HepG2 (cell line): ENCODE measurements around the gene TNS1. TPM values are rescaled to one million over a fixed set of nuclear protein-coding genes. Genes with fewer than 3 reads are reported as not detected.
A peak's percentile ranks its signal among the peaks of the same experiment; 100 is the strongest.

Experiments used
- ADNP ChIP-seq: sonication (generic); formaldehyde crosslinking; IDR thresholded peaks from 2 replicates; pipeline ENCODE4 v1.4.0; 2020; ENCODE audit warnings: missing genetic modification reagents
- ASH2L ChIP-seq: fragments of 300-600, 200-600 bp; sonication (generic); IDR thresholded peaks from 2 replicates; pipeline ENCODE4 v1.7.0; 2017; ENCODE audit warnings: low read depth, mild to moderate bottlenecking, moderate library complexity, mixed read lengths, low read length; ENCODE audit not compliant: insufficient read length
- ATF1 ChIP-seq: IDR thresholded peaks from 2 replicates; pipeline ENCODE4 v1.6.1; 2016; ENCODE audit warnings: mild to moderate bottlenecking, control low read depth
- CEBPZ ChIP-seq: IDR thresholded peaks from 2 replicates; pipeline ENCODE4 v1.6.1; 2012; ENCODE audit warnings: low read length, improper control_type of control experiment
- DBP ChIP-seq: sonication (generic); formaldehyde crosslinking; IDR thresholded peaks from 2 replicates; pipeline ENCODE4 v1.4.0; 2020; ENCODE audit warnings: missing genetic modification reagents; ENCODE audit errors: not compliant biosample characterization
- FLYWCH1 ChIP-seq: sonication (generic); formaldehyde crosslinking; IDR thresholded peaks from 2 replicates; pipeline ENCODE4 v1.8.1; 2023; ENCODE audit warnings: mild to moderate bottlenecking, missing genetic modification reagents
- FOXC1 ChIP-seq: sonication (generic); formaldehyde crosslinking; IDR thresholded peaks from 2 replicates; pipeline ENCODE4 v1.8.0; 2022; ENCODE audit warnings: mild to moderate bottlenecking, missing genetic modification reagents, borderline replicate concordance
- FOXO1 ChIP-seq: sonication (generic); formaldehyde crosslinking; IDR thresholded peaks from 2 replicates; pipeline ENCODE4 v1.4.0; 2020; ENCODE audit warnings: missing genetic modification reagents
- HHEX ChIP-seq: IDR thresholded peaks from 2 replicates; pipeline ENCODE4 v1.6.1; 2016; ENCODE audit warnings: control low read depth
- ISL2 ChIP-seq: sonication (generic); formaldehyde crosslinking; IDR thresholded peaks from 2 replicates; pipeline ENCODE4 v1.5.0; 2020; ENCODE audit warnings: missing genetic modification reagents
- LCORL ChIP-seq, 2 experiments: fragments of 450-650 bp in 1 of 2; sonication (generic) in 1 of 2; formaldehyde crosslinking in 1 of 2; IDR thresholded peaks; 2 replicates each; pipeline versions ENCODE4 v1.5.0 to v1.6.1; 2017 to 2020; ENCODE audit warnings: antibody characterized with exemption in 1 of 2, missing genetic modification reagents in 1 of 2
- MED1 ChIP-seq: sonication (generic); formaldehyde crosslinking; IDR thresholded peaks from 2 replicates; pipeline ENCODE4 v1.4.0; 2020; ENCODE audit warnings: missing genetic modification reagents
- MEF2D ChIP-seq: sonication (generic); formaldehyde crosslinking; IDR thresholded peaks from 2 replicates; pipeline ENCODE4 v1.5.1; 2020; ENCODE audit warnings: mild to moderate bottlenecking, missing genetic modification reagents
- SATB2 ChIP-seq: sonication (generic); formaldehyde crosslinking; IDR thresholded peaks from 2 replicates; pipeline ENCODE4 v1.5.0; 2020; ENCODE audit warnings: missing genetic modification reagents
- SNAI1 ChIP-seq: sonication (generic); formaldehyde crosslinking; IDR thresholded peaks from 2 replicates; pipeline ENCODE4 v1.5.0; 2020; ENCODE audit warnings: mild to moderate bottlenecking, missing genetic modification reagents, borderline replicate concordance
- TOE1 ChIP-seq: sonication (generic); formaldehyde crosslinking; IDR thresholded peaks from 2 replicates; pipeline ENCODE4 v1.4.0; 2020; ENCODE audit warnings: mild to moderate bottlenecking, missing genetic modification reagents
- ZBTB42 ChIP-seq: sonication (generic); formaldehyde crosslinking; IDR thresholded peaks from 2 replicates; pipeline ENCODE4 v1.5.0; 2020; ENCODE audit warnings: mild to moderate bottlenecking, missing genetic modification reagents
- ZKSCAN1 ChIP-seq: fragments of 150-350 bp; IDR thresholded peaks from 2 replicates; pipeline ENCODE4 v1.6.1; 2014; ENCODE audit warnings: low read length
- ZKSCAN5 ChIP-seq: sonication (generic); formaldehyde crosslinking; IDR thresholded peaks from 2 replicates; pipeline ENCODE4 v1.5.1; 2020; ENCODE audit warnings: mild to moderate bottlenecking, missing genetic modification reagents
- ZMYM3 ChIP-seq: sonication (generic); formaldehyde crosslinking; IDR thresholded peaks from 2 replicates; pipeline ENCODE4 v1.5.1; 2020; ENCODE audit warnings: mild to moderate bottlenecking, missing genetic modification reagents
- ZNF101 ChIP-seq: sonication (generic); formaldehyde crosslinking; IDR thresholded peaks from 2 replicates; pipeline ENCODE4 v1.4.0; 2020; ENCODE audit warnings: mild to moderate bottlenecking, low read depth, missing genetic modification reagents, borderline replicate concordance
- ZNF274 ChIP-seq: sonication (generic); formaldehyde crosslinking; IDR thresholded peaks from 2 replicates; pipeline ENCODE4 v1.5.1; 2020; ENCODE audit warnings: mild to moderate bottlenecking, missing genetic modification reagents
- ZNF333 ChIP-seq: sonication (generic); formaldehyde crosslinking; IDR thresholded peaks from 2 replicates; pipeline ENCODE4 v1.4.0; 2020; ENCODE audit warnings: mild to moderate bottlenecking, missing genetic modification reagents, borderline replicate concordance
- ZNF335 ChIP-seq: sonication (generic); formaldehyde crosslinking; IDR thresholded peaks from 2 replicates; pipeline ENCODE4 v1.4.0; 2020; ENCODE audit warnings: missing genetic modification reagents
- ZNF674 ChIP-seq: sonication (generic); formaldehyde crosslinking; IDR thresholded peaks from 2 replicates; pipeline ENCODE4 v1.5.0; 2020; ENCODE audit warnings: low read depth, mild to moderate bottlenecking, missing genetic modification reagents
- polyA plus RNA-seq, 8 experiments: library from polyadenylated mRNA; depleted of rRNA in 3 of 8; stranded (reverse) in 7 of 8; unstranded in 1 of 8; fragments of >200 nt; fragmentation: Illumina TruSeq in 4 of 8; extraction: Trizol in 4 of 8; gene quantifications; 2 replicates each; pipeline versions ENCODE4 v1.2.1 to v1.2.3, GENCODE V29; 2011 to 2016; ENCODE audit warnings: low read depth in 4 of 8, missing spikeins in 1 of 8, mixed read lengths in 1 of 8; ENCODE audit not compliant: insufficient read depth in 1 of 8
- total RNA-seq, 5 experiments: library from RNA; depleted of rRNA; stranded (reverse); fragments of >200 nt; fragmentation: Illumina TruSeq; extraction: Trizol; gene quantifications; 2 replicates each; pipeline ENCODE4 v1.2.3, GENCODE V29; 2016; ENCODE audit warnings: low read depth in 1 of 5
- TF ChIP-seq, protein P1 (sequence below): sonication (generic); formaldehyde crosslinking; IDR thresholded peaks from 2 replicates; pipeline ENCODE4 v1.4.0; 2020; ENCODE audit warnings: low read depth, mild to moderate bottlenecking, missing genetic modification reagents

TNS1 gene
- total and polyA plus RNA-seq, 2 of the 13 experiments (the other 11 are each of a cell fraction or from before 2014, with no cell fraction given), result 1.9 to 118 TPM

- TF ChIP-seq FLYWCH1 (0 out of 2 replicates have a peak, but pooled peaks have one; percentile 41), ZKSCAN1 (0 out of 2 replicates have a peak, but pooled peaks have one; percentile 7), ISL2 (no peak; the same call in 1 of the 2 replicates), ZBTB42 (CRISPR knock-in tag) (no peak), ZNF101 (0 out of 2 replicates have a peak, but pooled peaks have one; percentile 32), ZNF335 (CRISPR knock-in tag) (0 out of 2 replicates have a peak, but pooled peaks have one; percentile 27), ZKSCAN5 (CRISPR knock-in tag) (peak; percentile 84), ATF1 (CRISPR knock-in tag) (peak; percentile 42; the same call in 1 of the 2 replicates), LCORL (IDR thresholded peaks at IDR 0.05) (no peak), LCORL (CRISPR knock-in tag; IDR thresholded peaks at IDR 0.05) (no peak), MED1 (CRISPR knock-in tag) (peak; percentile 92; the same call in 1 of the 2 replicates), MEF2D (peak; percentile 8), ZNF674 (CRISPR knock-in tag) (0 out of 2 replicates have a peak, but pooled peaks have one; percentile 45), TOE1 (CRISPR knock-in tag) (no peak), CEBPZ (no peak), ZMYM3 (CRISPR knock-in tag) (peak; percentile 99), FOXC1 (CRISPR knock-in tag) (peak; percentile 46; the same call in 1 of the 2 replicates), SNAI1 (no peak), ZNF333 (CRISPR knock-in tag) (0 out of 2 replicates have a peak, but pooled peaks have one; percentile 74), HHEX (CRISPR knock-in tag) (0 out of 2 replicates have a peak, but pooled peaks have one; percentile 0), SATB2 (no peak), ZNF274 (no peak), FOXO1 (peak; percentile 17; the same call in 1 of the 2 replicates), ADNP (CRISPR knock-in tag) (peak; percentile 76), DBP (CRISPR knock-in tag) (no peak), ASH2L (peak; percentile 11)
- TF ChIP-seq, protein P1, sequence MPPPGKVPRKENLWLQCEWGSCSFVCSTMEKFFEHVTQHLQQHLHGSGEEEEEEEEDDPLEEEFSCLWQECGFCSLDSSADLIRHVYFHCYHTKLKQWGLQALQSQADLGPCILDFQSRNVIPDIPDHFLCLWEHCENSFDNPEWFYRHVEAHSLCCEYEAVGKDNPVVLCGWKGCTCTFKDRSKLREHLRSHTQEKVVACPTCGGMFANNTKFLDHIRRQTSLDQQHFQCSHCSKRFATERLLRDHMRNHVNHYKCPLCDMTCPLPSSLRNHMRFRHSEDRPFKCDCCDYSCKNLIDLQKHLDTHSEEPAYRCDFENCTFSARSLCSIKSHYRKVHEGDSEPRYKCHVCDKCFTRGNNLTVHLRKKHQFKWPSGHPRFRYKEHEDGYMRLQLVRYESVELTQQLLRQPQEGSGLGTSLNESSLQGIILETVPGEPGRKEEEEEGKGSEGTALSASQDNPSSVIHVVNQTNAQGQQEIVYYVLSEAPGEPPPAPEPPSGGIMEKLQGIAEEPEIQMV, result 0 out of 2 replicates have a peak, but pooled peaks have one; percentile 18
Measured at GRCh38 chr2:217903142-217903858, 99.5 kb downstream of the TNS1 start (continued).
